Prostate gland (tissue), 2 donors: Measurements from ENCODE around the gene ZNF302. TPM values are rescaled to one million over a fixed set of nuclear protein-coding genes. Genes with fewer than 3 reads are reported as not detected.

ENCODE experiments used
- DNase-seq: peaks from one replicate; pipeline ENCODE4 v3.0.0-alpha.2; 2019; ENCODE audit warnings: low spot score
- H3K27ac ChIP-seq, 2 donors: fragments of 200-600 bp; sonication (generic); 2 replicates each; pipeline ENCODE4 v1.5.1; 2017 to 2019
- H3K27me3 ChIP-seq: fragments of 200-600 bp; sonication (generic); replicated peaks from 2 replicates; pipeline ENCODE4 v1.5.1; 2019; ENCODE audit not compliant: insufficient read depth
- H3K36me3 ChIP-seq, 2 donors: fragments of 200-600 bp; sonication (generic); 1 replicate in 1 of 2; 2 replicates in 1 of 2; pipeline versions ENCODE4 v1.5.1 to v1.8.1; 2017 to 2019
- H3K4me1 ChIP-seq: fragments of 200-600 bp; sonication (generic); replicated peaks from 2 replicates; pipeline ENCODE4 v1.5.1; 2019
- H3K4me3 ChIP-seq, 2 donors: fragments of 200-600 bp; sonication (generic); 2 replicates each; pipeline ENCODE4 v1.5.1; 2017 to 2019
- H3K9me3 ChIP-seq: fragments of 200-600 bp; sonication (generic); 2 replicates; pipeline ENCODE4 v1.5.1; 2017
- CTCF ChIP-seq, 4 experiments: fragments of 200-600 bp in 2 of 4; fragments of 450-650 bp in 2 of 4; sonication (generic) in 2 of 4; IDR thresholded peaks; 1 replicate in 3 of 4; 2 replicates in 1 of 4; pipeline ENCODE4 v1.5.1; 2016 to 2019; ENCODE audit warnings: antibody characterized with exemption in 4 of 4, mild to moderate bottlenecking in 2 of 4, moderate library complexity in 2 of 4
- POLR2A ChIP-seq: fragments of 450-650 bp; IDR thresholded peaks from one replicate; pipeline ENCODE4 v1.6.1; 2016; ENCODE audit warnings: antibody characterized with exemption, mild to moderate bottlenecking
- POLR2AphosphoS5 ChIP-seq: sonication (generic); formaldehyde crosslinking; IDR thresholded peaks from one replicate; pipeline ENCODE4 v1.6.1; 2017; ENCODE audit warnings: antibody characterized with exemption
- WGBS: methylation state at CpG from one replicate; pipeline ENCODE4 v1.1.5; 2018; 5-methylcytosine and 5-hydroxymethylcytosine counted together
- intact Hi-C: fragments of 100-400 bp; cut with DNase I; formaldehyde crosslinking; loops from one replicate; pipeline ENCODE4 v1.14.2; 2022
- total RNA-seq, 2 donors: library from RNA; depleted of rRNA; stranded (reverse); fragments of >200 nt; gene quantifications; one replicate each; pipeline ENCODE4 v1.1.0, GENCODE V29; 2016

The ZNF302 gene
- total RNA-seq, 2 donors from 2014 or later = 20.0 to 25.0 TPM

- WGBS = 95% methylated on average over 3 of the region's 3 CpGs
- Histone ChIP-seq H3K9me3 (no peaks in the 10 kb centered on the region), H3K4me3 (no peak overlapping the region), H3K27ac (no peak overlapping the region), H3K27me3 (no peaks in the 10 kb centered on the region), H3K4me1 (no peaks in the 10 kb centered on the region), H3K36me3 (no peaks in the 10 kb centered on the region)
- DNase-seq = no peak
- intact Hi-C loops = loop anchor here (10.0 kb wide), 1 partner anchor 247 kb away; the partner anchor contains the start of gene UBA2
- TF ChIP-seq CTCF (IDR thresholded peaks at IDR 0.05) (no peak), POLR2A (no peak), POLR2AphosphoS5 (no peak)
Observed at GRCh38 chr19:34671972-34672371, 5.5 kb upstream of the ZNF302 start.

DNA sequence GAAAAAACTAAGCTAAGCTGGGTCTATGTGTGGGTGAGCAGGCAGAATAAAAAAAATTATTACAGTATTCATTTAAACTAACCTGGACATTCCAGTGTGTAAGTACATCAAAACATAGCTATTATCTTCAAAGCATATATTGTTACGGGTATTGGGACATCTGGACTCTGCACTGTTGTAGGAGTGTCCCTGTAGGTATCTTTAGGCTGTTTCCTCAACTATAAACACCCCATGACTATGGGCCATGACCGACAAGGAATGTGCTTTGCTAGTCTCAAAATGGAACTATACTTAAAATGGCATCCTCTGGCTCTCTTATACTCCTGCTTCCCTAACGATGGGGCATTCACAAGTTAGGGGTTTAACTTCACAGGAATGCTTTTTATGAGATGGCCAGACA lies 3.9 kb upstream of the ZNF302 start:
- DNase-seq = no peak
- no peak overlapping the region for H3K27ac ChIP-seq
- 64% methylated on average over 3 of the region's 3 CpGs for WGBS
- no peak for TF ChIP-seq POLR2AphosphoS5
- TF ChIP-seq CTCF (IDR thresholded peaks at IDR 0.05) = no peak
- TF ChIP-seq POLR2A = no peak
- no peaks in the 10 kb centered on the region for H3K36me3 ChIP-seq
- intact Hi-C loops = loop anchor here (10.0 kb wide), 1 partner anchor 249 kb away; the partner anchor contains the start of gene UBA2
- H3K4me1 ChIP-seq = no peaks in the 10 kb centered on the region
- H3K27me3 ChIP-seq = no peaks in the 10 kb centered on the region
- H3K9me3 ChIP-seq = no peaks in the 10 kb centered on the region
- H3K4me3 ChIP-seq = no peak overlapping the region

GRCh38 chr19:34675250-34675649 lies 2.2 kb upstream of the ZNF302 start:
- no peaks in the 10 kb centered on the region for H3K9me3 ChIP-seq
- H3K36me3 ChIP-seq = peaks cover 0 to 10% of the 10 kb centered on the region in 2 donors
- H3K27me3 ChIP-seq = no peaks in the 10 kb centered on the region
- WGBS = 96% methylated on average over 3 of the region's 3 CpGs
- intact Hi-C loops = loop anchor here (5.0 to 10.0 kb wide), 2 partner anchors 57 to 250 kb away; partner anchors contain the start of genes UBA2 and ZNF181
- no peak overlapping the region for H3K4me3 ChIP-seq
- no peak for DNase-seq
- no peak for TF ChIP-seq CTCF (IDR thresholded peaks at IDR 0.05)
- TF ChIP-seq POLR2AphosphoS5 = no peak
- no peak for TF ChIP-seq POLR2A
- H3K27ac ChIP-seq = no peak overlapping the region
- no peaks in the 10 kb centered on the region for H3K4me1 ChIP-seq

GRCh38 chr19:34675919-34676318 lies 1.6 kb upstream of the ZNF302 start:
- TF ChIP-seq POLR2A (no peak), CTCF (IDR thresholded peaks at IDR 0.05) (no peak), POLR2AphosphoS5 (no peak)
- Histone ChIP-seq H3K27me3 (no peaks in the 10 kb centered on the region), H3K36me3 (peaks cover 0 to 10% of the 10 kb centered on the region in 2 donors), H3K9me3 (no peaks in the 10 kb centered on the region), H3K4me1 (no peaks in the 10 kb centered on the region), H3K4me3 (no peak overlapping the region), H3K27ac (no peak overlapping the region)
- WGBS = 90% methylated on average over 9 of the region's 9 CpGs
- DNase-seq = no peak
- intact Hi-C loops = loop anchor here (5.0 to 10.0 kb wide), 2 partner anchors 56 to 251 kb away; partner anchors contain the start of genes UBA2 and ZNF181

DNA sequence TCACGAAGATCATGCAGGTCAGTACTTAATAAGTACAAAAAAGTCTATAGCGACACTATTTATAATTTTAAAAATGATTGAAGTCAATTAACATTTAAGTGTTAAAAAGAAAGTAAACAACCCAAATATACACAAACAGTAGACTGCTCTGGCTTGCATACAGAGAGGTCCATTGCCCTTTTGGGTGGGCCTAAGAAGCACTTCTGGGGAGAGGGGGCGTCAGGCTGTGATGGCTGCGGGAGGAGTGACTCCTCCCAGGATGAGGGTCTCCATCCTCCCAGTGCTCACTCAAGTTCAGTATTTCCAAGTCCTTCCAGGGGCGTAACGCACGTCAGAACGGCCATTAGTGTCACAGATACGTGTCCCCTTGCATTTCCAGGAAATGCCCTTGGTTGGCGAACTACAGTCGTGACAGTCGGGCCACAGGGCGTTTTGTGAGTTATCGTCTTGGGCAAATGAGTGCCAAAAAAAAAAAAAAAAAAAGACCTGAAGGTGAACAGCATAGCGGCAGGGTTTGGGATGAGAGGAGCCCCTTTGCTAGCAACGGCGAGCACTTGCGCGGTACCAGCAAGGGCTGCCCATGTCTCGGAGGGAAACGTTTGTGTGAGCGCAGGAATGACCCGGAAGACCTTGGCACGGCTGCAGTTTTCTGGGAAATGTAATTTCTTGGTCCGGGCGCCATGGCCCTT lies 637 bp upstream of the ZNF302 start, which contains the start of gene SCGB2B2:
Gene SCGB2B2 (minus strand): TSS at position 463 of the 689 bp plus-strand sequence. CDS start 82,596 bp downstream, outside the sequence.
- Histone ChIP-seq H3K9me3 (no peaks in the 10 kb centered on the region), H3K27me3 (no peaks in the 10 kb centered on the region), H3K36me3 (peaks cover 0 to 10% of the 10 kb centered on the region in 2 donors), H3K27ac (peak within 1 kb of the TSS; percentile 90 to 94), H3K4me3 (peak within 1 kb of the TSS; percentile 74 to 82), H3K4me1 (no peaks in the 10 kb centered on the region)
- whole genome bisulfite sequencing = 8% methylated on average over 26 of the region's 26 CpGs
- no peak for DNase-seq
- TF ChIP-seq POLR2AphosphoS5 = no peak
- TF ChIP-seq CTCF (IDR thresholded peaks at IDR 0.05) = peak in 1 of 4 experiments; percentile 6
- intact Hi-C loops = loop anchor here (5.0 to 10.0 kb wide), 2 partner anchors 55 to 252 kb away; partner anchors contain the start of genes UBA2 and ZNF181
